Activated CD4-positive, alpha-beta T cell treated with anti-CD3 and anti-CD28 coated beads, Interleukin-2, amount 10 ng/mL, durations not matched to agents 24 days and 14 days (primary cell): Measurements from ENCODE around the gene MLC1. TPM values are rescaled to one million over a fixed set of nuclear protein-coding genes. Genes with fewer than 3 reads are reported as not detected.

Experiments used
- DNase-seq: peaks from one replicate; pipeline ENCODE4 v3.0.0; 2022
- H3K27ac Mint-ChIP-seq: one replicate; pipeline ENCODE4 v1.8.0; 2022; ENCODE audit warnings: mild to moderate bottlenecking, mixed read lengths
- H3K27me3 Mint-ChIP-seq: one replicate; pipeline ENCODE4 v1.8.0; 2022; ENCODE audit warnings: mixed read lengths
- H3K36me3 Mint-ChIP-seq: one replicate; pipeline ENCODE4 v1.8.0; 2022; ENCODE audit warnings: low read depth, mild to moderate bottlenecking, mixed read lengths
- H3K4me1 Mint-ChIP-seq: one replicate; pipeline ENCODE4 v1.8.0; 2021; ENCODE audit warnings: mixed read lengths
- H3K4me3 Mint-ChIP-seq: one replicate; pipeline ENCODE4 v1.8.0; 2022; ENCODE audit warnings: mild to moderate bottlenecking, moderate library complexity, mixed read lengths
- H3K9me3 Mint-ChIP-seq: one replicate; pipeline ENCODE4 v1.8.0; 2021; ENCODE audit warnings: mixed read lengths
- intact Hi-C: fragments of 100-400 bp; cut with micrococcal nuclease; formaldehyde crosslinking; loops from one replicate; pipeline ENCODE4 v1.15.1; 2023
- total RNA-seq: library from RNA; stranded (reverse); gene quantifications from 2 replicates; pipeline ENCODE4 v1.2.3, GENCODE V29; 2022

MLC1 gene
- total RNA-seq, 1 donor from 2014 or later: not detected

DNA sequence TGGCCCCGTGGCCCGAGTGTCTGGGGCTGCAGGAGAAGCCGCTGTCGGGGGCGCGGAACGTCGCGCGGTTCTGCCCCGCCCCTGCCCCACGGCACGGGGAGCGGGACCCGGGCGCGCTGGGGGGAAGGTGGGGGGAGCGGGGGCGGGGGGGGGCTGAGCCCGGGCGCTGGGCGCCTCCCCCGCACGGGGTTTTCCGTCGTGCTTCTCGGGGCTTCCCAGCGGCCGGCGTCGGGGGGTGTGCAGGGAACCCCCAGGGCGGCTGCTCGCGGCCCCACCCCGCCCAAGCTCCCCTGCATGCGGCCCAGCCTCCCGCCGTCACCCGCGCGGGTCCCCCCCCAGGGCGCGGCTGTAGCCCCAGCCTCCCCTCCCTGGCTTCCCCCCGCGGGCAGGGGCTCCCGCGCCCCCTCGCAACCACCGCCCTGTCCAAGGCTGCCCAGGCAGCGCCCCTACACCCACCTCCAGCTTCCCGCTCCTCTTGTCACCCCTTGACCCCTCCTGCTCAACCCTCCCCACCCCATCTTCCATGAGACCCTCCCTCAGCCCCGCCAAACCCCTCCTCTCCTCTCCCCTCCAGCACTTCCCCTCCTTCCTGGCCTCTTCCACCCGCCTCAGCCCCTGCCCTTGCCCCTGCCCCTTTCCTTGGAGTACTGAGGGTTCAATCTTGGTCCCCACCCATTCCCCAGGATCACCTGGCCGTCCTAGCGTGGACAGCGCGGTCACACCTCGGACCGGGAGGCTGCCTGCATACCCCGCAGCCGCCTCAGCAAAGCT, 74.4 kb downstream of the MLC1 start:
- Mint-ChIP-seq H3K27ac (peak overlapping the region; percentile 84), H3K27me3 (peaks cover 21% of the 10 kb centered on the region), H3K4me3 (peak overlapping the region; percentile 64), H3K9me3 (no peaks in the 10 kb centered on the region), H3K36me3 (no peaks in the 10 kb centered on the region), H3K4me1 (peaks cover 9% of the 10 kb centered on the region)
- peak; percentile 72 for DNase-seq
- intact Hi-C loops: no loop called here

DNA sequence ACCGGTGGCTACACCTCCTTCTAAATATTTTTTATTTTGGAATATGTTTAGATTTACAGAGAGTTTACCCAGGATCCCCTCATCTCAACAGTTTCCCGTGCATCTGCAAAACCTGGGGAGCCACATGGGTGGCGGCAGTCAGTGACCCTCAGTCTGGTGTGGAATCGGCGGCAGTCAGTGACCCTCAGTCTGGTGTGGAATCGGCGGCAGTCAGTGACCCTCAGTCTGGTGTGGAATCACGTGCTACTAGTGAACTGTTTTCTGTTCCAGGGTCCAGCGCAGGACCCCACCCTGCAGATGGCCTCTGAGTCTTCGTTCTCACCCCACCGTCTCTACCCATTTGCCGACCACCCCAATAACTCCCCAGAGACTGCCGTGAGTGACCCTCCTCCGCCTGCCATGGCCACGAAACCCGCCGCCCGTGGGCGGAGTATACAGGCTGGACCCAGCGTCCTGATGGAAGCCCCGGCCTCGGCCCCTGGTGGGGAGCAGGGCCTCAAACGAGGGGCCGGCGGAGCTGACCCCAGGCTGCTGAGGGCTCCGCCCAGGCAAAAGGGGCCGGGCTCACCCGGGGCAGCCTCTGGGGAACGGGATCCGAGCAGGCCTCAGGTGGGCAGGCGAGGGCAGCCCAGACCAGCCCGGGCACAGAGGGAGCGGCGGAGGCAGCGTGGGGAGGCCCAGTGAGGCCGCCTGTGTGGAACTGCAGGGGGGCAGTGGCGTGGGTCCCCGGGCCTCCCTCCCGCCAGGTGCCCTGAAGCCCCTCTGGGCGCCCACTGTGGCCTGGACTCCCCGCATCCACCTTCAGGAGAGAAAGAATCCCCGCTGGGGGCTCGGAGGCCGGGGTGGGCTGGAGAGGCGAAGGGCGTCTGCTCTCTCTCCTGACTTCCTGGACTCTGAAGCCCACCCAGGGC, 75.2 kb downstream of the MLC1 start:
- no peak overlapping the region for H3K4me3 Mint-ChIP-seq
- no peak for DNase-seq
- peaks cover 12% of the 10 kb centered on the region for H3K4me1 Mint-ChIP-seq
- no peaks in the 10 kb centered on the region for H3K36me3 Mint-ChIP-seq
- peaks cover 23% of the 10 kb centered on the region for H3K27me3 Mint-ChIP-seq
- H3K9me3 Mint-ChIP-seq: no peaks in the 10 kb centered on the region
- H3K27ac Mint-ChIP-seq: peak overlapping the region; percentile 20
- intact Hi-C loops: no loop called here

Other genes with a start within 250 kb of the MLC1 start
- 18.2 and 19.8 TPM in 2 replicates for gene ZBED4, start 231.6 kb downstream of the MLC1 start, total RNA-seq
- 13.8 and 17.9 TPM in 2 replicates for gene ALG12, start 167.0 kb downstream of the MLC1 start, total RNA-seq
- gene CRELD2, start 166.8 kb downstream of the MLC1 start, total RNA-seq: 46.8 and 47.4 TPM in 2 replicates
- 302 and 304 TPM in 2 replicates for gene PIM3, start 124.7 kb downstream of the MLC1 start, total RNA-seq
- gene IL17REL, start 72.7 kb downstream of the MLC1 start, total RNA-seq: 0.09 and 0.14 TPM in 2 replicates
- gene TTLL8, start 27.1 kb downstream of the MLC1 start, total RNA-seq: not detected in 2 replicates
- gene MOV10L1, start 4.6 kb upstream of the MLC1 start, total RNA-seq: not detected in 2 replicates
- gene PANX2, start 85.3 kb upstream of the MLC1 start, total RNA-seq: 1.4 and 1.6 TPM in 2 replicates
- 94.4 and 97.4 TPM in 2 replicates for gene TRABD, start 100.5 kb upstream of the MLC1 start, total RNA-seq
- 24.0 and 25.2 TPM in 2 replicates for gene SELENOO, start 115.6 kb upstream of the MLC1 start, total RNA-seq
- 51.1 and 51.7 TPM in 2 replicates for gene TUBGCP6, start 159.6 kb upstream of the MLC1 start, total RNA-seq
- gene HDAC10, start 165.8 kb upstream of the MLC1 start, total RNA-seq: 62.2 and 64.6 TPM in 2 replicates
- gene MAPK12, start 176.3 kb upstream of the MLC1 start, total RNA-seq: 20.1 and 21.5 TPM in 2 replicates
- 27.8 and 29.0 TPM in 2 replicates for gene MAPK11, start 185.0 kb upstream of the MLC1 start, total RNA-seq
- gene PLXNB2, start 222.2 kb upstream of the MLC1 start, total RNA-seq: 9.0 and 9.5 TPM in 2 replicates
- 1.4 and 2.2 TPM in 2 replicates for gene DENND6B, start 241.6 kb upstream of the MLC1 start, total RNA-seq